Measurements from ENCODE around the gene TMEM151B.

GRCh38 chr6:44353336-44353735 is 83.1 kb downstream of the TMEM151B start:
- TF ChIP-seq, protein P1, sequence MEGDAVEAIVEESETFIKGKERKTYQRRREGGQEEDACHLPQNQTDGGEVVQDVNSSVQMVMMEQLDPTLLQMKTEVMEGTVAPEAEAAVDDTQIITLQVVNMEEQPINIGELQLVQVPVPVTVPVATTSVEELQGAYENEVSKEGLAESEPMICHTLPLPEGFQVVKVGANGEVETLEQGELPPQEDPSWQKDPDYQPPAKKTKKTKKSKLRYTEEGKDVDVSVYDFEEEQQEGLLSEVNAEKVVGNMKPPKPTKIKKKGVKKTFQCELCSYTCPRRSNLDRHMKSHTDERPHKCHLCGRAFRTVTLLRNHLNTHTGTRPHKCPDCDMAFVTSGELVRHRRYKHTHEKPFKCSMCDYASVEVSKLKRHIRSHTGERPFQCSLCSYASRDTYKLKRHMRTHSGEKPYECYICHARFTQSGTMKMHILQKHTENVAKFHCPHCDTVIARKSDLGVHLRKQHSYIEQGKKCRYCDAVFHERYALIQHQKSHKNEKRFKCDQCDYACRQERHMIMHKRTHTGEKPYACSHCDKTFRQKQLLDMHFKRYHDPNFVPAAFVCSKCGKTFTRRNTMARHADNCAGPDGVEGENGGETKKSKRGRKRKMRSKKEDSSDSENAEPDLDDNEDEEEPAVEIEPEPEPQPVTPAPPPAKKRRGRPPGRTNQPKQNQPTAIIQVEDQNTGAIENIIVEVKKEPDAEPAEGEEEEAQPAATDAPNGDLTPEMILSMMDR (IDR thresholded peaks at IDR 0.05; ENCODE audit: low read depth, low read length), result no peak
- TF ChIP-seq EZH2phosphoT487 (IDR thresholded peaks at IDR 0.05; ENCODE audit: low read depth), result no peak

Data from OCI-LY3 (cell line).